Hair follicular keratinocyte (primary cell): ENCODE results near the gene MADD. TPM values are rescaled to one million over a fixed set of nuclear protein-coding genes. Genes with fewer than 3 reads are reported as not detected.

Experiments used
- total RNA-seq: library from RNA; depleted of rRNA; stranded (reverse); fragments of >200 nt; gene quantifications from 2 replicates; pipeline ENCODE4 v1.2.3, GENCODE V29; 2015

MADD gene
- 13.8 and 15.1 TPM in 2 replicates for total RNA-seq

DNA sequence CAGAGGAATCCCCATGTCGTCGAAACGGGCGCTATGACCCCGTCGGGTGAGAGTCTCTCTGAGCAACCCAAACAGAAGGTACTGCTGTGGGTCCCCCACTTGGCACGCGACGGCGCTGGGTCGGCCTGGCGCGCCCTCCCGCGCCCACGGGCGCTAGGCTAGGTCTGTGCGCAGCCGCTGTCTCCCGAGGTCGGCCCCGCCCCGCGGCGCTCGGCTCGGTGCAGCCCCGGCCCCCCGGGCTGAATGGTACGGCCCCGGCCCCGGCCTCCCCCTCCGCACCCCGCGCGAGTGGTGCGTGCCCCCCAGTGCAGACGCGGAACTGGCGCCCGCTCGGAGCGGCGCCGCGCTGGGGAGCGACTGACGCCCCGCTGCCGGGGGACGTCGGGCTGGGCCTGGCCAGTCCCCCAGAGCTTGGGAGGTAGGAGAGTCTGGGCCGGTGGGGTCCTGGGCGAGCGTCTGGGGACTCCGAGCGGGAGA is at the start of gene MADD:
Gene MADD, plus strand, starts transcription at position 305 of the 477 bp plus-strand sequence.

DNA sequence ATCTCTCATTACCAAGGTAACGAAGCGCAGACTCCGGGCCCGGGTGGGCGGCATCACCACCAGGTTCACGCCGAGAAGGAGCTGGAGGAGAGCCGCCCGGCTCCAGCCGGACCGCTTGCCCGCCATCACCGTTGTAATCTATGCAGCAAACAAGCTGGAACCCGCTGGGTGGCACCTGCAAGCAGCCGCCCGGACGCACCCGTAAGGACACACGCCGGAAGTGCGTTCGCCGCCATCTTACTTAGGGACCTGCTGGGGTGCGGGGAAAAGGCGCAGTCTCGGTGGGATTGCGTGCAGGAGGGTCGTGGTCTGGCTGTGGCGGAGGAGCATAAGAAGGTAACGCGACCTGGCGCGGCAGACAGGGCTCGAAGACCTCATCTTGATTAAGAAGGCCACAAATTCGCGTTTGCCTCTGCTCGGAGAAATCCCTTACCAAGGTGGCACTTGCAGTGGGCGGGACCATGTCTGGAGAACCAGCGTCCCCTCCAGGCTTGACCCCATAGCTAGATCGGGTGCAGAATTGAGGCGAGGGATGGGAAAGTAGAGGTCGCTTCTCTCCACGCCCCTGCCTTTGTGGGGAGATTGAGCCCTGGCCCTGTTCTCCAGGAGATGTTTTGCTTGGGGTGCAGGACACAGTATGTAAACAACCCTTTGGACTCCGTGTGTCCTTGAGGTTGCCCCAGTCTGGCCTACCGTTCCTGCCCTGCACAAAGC is 21.1 kb upstream of the MADD start, which contains the start of gene ACP2:
Gene ACP2, minus strand, starts transcription at position 151 of the 714 bp plus-strand sequence. Its CDS starts 25 bp downstream, at position 126.

GRCh38 chr11:47257517-47258316 is 12.2 kb upstream of the MADD start, which contains the start of gene NR1H3:
NR1H3 (plus strand) TSS chr11:47257996; CDS start chr11:47259217, 1,221 bp downstream.

DNA sequence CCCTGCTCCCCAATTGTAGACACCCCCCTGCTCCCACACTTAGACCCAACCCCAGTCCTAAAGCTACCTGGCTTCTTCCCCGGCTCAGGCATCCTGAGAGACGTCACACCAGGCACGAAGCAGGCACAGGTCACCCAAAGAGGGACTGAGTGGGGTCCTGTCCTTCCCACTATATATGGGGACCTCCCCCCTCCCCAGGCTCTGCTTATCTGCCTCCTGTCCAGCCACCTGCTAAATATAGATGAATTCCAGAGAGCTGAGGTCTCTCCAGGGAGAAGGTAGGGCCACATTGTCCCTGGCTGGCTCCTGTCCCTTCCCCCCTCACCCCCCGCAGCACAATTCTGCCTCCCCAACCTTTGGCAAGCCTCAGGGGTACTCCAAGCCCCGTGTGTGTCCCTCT is 82.6 kb downstream of the MADD start, which contains the start of gene MYBPC3:
Gene MYBPC3, minus strand, starts transcription at position 147 of the 400 bp plus-strand sequence. Its CDS starts 55 bp downstream, at position 92.

DNA sequence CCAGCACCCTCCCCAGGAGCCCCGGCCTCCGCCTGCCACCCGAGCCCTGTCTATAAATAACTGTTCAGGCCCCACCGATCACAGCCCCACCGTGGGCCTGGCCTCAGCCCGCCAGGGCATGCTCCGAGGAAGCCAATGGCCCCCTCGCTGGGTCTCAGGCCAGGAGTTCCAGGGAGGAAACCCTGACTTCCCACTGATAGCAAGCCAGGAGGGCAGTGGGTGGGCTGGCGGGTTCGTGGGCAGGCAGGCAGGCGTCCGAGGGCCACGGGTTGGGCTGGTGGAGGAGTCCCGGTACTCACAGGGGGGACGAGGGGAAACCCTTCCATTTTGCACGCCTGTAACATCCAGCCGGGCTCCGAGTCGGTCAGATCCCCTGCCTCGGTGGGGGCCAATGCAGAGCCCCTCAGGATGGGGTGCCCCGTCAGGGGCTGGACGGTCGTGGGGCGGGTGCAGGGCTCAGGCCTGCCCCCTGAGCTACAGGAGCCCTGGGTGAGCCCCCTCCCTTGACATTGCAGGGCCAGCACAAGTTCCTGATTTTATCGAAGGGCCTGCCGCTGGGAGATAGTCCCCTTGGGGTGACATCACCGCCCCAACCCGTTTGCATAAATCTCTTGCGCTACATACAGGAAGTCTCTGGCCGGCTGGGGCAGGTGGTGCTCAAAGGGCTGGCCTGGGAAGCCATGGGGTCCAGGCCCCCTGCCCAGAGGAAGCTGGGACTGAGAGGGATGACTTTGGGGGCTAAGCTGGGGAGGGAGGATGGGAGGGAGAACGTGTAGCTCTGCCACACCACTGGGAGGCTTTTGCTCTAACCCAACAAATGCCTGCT is 108.3 kb downstream of the MADD start, which contains the start of gene SPI1:
Gene SPI1, minus strand, starts transcription at position 538 of the 826 bp plus-strand sequence. Its CDS starts 194 bp downstream, at position 344.

Other genes starting within 250 kb of the MADD start
- 70.7 and 92.8 TPM in 2 replicates for gene ARFGAP2, start 93.3 kb upstream of the MADD start, total RNA-seq
- 72.3 and 102 TPM in 2 replicates for gene PACSIN3, start 83.7 kb upstream of the MADD start, total RNA-seq
- 43.0 and 50.7 TPM in 2 replicates for gene DDB2, start 55.2 kb upstream of the MADD start, total RNA-seq
- 19.8 and 23.1 TPM in 2 replicates for gene ACP2, start 21.3 kb upstream of the MADD start, total RNA-seq
- gene NR1H3, start 12.1 kb upstream of the MADD start, total RNA-seq: 12.4 and 14.0 TPM in 2 replicates
- gene MYBPC3, start 82.6 kb downstream of the MADD start, total RNA-seq: not detected in 2 replicates
- gene SPI1, start 108.4 kb downstream of the MADD start, total RNA-seq: not detected in 2 replicates
- gene SLC39A13, start 138.5 kb downstream of the MADD start, total RNA-seq: 84.5 and 97.5 TPM in 2 replicates
- 123 and 233 TPM in 2 replicates for gene PSMC3, start 156.3 kb downstream of the MADD start, total RNA-seq
- gene RAPSN, start 179.0 kb downstream of the MADD start, total RNA-seq: not detected in 2 replicates